Hepatocyte (in vitro differentiated cells): ENCODE data around the gene FAM32A.

Experiments used
- CTCF ChIP-seq: fragments of 200-600 bp; sonication (generic); IDR thresholded peaks from 2 replicates; pipeline ENCODE4 v1.5.1; 2016; ENCODE audit warnings: antibody characterized with exemption, mild to moderate bottlenecking; ENCODE audit not compliant: poor library complexity
- EZH2phosphoT487 ChIP-seq: fragments of 200-600 bp; sonication (generic); IDR thresholded peaks from one replicate; pipeline ENCODE4 v1.6.1; 2018; ENCODE audit warnings: antibody characterized with exemption, mild to moderate bottlenecking, low read depth, moderate library complexity; ENCODE audit not compliant: unreplicated experiment, severe bottlenecking

GRCh38 chr19:16208064-16208759, 23.0 kb downstream of the FAM32A start:
- TF ChIP-seq CTCF (no peak), EZH2phosphoT487 (no peak)
